Putamen (tissue), 1 donor: ENCODE data around the gene PSTPIP1.

Experiments used
- DNase-seq: peaks from one replicate; pipeline ENCODE4 v3.0.0-alpha.2; 2016; ENCODE audit warnings: low spot score

The PSTPIP1 gene

DNA sequence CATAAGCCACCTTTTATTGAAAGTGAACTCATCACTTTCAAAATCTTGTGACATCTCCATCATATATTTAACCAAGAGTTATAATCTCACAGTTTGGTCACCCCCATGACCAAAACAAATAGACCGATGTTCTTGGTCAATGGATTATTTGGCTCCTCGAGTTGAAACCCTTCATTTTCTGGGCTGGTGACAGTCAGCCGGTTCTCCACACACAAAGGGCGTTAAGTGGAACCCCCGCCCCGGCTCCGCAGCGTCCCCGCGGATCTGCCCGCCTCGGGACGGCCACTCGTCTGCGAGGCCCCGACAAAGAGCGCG, 75.2 kb downstream of the PSTPIP1 start:
- DNase-seq: no peak

GRCh38 chr15:77070495-77071304, 75.8 kb downstream of the PSTPIP1 start, which contains the start of gene TSPAN3:
Gene TSPAN3 (minus strand): TSS chr15:77071109. CDS start chr15:77070954, 155 bp downstream.
- DNase-seq: peak; percentile 93

- DNase-seq: no peak
These were observed 76.6 kb downstream of the PSTPIP1 start for GRCh38 chr15:77071305-77072223.

DNA sequence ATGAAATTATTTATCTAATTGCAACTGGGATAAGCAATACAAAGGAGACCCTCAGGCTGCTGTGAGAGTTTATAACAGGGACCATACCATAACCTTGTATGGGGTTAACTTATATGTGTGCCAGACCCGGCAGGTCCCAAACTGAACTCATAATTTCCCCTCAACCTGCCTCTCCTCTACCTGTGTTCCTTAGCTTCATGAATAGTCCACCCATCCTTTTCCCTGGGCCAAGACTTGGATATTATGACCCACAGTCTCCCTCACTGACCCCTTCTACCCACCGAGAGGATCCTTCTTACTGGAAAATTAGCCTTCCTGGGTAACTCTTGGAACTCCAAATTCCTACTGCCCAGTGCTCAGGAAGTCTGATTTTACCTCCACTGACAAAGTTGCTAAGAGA, 79.4 kb downstream of the PSTPIP1 start:
- no peak for DNase-seq

DNA sequence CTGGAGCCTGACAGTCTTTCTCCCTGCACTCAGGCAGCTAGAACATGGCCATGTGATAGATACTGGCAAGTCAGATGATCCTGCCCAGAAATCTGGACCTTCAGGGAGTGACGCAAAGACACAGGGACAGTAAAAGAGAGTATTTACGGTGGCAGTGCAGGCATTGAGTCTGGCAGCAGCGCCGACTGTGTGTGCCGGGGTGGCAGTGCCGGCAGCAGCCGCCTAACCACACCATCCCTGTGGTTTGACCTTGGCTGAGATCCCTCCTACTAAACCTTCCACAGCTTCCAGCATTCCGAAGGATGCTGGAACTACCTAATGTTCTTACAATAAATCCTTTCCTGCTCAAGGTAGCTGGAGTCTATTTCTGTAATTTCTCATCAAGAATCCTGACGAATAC, 80.6 kb downstream of the PSTPIP1 start:
- DNase-seq: no peak

DNA sequence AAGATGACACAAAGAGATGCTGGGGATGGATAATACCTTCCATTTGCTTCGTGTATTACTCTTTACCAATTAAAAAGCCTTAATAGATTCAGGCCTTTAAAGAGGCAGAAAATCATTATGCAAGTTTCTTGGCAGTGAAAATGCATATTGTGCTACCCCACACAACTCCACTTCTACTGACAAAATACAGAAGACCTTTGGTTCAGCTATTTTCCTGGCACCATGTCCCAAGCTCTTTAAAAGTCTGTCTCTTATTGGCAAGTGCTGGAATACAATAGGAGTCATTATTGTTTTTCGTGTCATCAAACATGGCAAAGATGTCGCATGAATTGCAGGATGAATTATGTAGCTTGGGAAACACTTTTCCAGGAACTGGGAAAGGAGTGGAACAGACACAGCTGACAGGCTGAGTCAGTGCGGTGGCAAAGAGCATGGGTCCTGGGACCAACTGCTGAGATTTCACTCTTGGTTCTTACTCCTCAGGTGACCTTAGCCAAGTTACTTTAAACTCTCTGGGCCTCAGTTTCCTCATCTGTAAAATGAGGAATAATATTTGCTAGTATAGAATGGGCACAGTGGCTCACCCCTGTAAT, 81.5 kb downstream of the PSTPIP1 start:
- DNase-seq: peak; percentile 59

GRCh38 chr15:77081971-77082370, 87.0 kb downstream of the PSTPIP1 start:
- DNase-seq: no peak

GRCh38 chr15:77083381-77084160, 88.6 kb downstream of the PSTPIP1 start:
- DNase-seq: peak; percentile 77

DNA sequence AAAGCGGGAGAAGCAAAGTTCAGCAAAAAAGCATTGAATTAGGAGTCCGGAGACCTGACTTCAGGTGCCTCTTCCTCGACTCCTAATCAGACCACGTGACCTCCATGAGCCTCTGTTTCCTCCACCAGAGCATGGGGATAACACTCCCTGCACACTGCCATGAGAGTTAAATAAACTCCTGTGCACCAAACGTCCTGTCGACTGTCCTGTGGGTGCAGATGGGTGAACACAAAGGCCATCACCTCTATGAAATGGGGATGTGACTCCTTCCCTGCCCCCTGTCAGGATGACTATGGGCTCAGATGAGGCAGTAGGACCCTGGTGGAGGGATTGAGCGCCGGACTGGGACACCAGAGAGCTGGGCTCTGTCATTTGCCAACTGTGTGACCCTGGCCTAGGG, 89.5 kb downstream of the PSTPIP1 start:
- DNase-seq: no peak

DNA sequence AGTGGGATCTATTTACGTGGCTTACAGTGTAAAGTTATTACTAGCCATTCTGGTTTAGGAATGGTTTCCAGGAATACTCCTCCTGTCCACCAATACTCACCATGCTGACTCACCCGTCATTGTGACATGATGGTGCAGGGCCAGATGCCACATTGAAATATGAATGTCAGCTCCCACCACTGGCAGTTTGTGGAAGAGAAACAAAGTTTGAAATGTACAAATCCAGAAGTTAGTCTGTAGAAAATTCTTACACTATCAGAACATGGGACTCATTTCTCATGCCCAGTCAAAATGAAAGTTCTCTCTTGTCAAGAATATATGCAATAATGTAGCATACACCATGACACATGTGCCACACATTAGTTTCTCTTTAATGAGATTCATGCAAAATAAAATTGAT, 90.4 kb downstream of the PSTPIP1 start:
- no peak for DNase-seq
